CD4-positive, alpha-beta T cell treated with Interferon alpha-2 for 1 hour (primary cell): ENCODE measurements around the gene MAP3K8.

Experiments
- DNase-seq, 2 donors: peaks; one replicate each; pipeline ENCODE4 v3.0.0-alpha.2; 2020 to 2022

Gene MAP3K8

DNA sequence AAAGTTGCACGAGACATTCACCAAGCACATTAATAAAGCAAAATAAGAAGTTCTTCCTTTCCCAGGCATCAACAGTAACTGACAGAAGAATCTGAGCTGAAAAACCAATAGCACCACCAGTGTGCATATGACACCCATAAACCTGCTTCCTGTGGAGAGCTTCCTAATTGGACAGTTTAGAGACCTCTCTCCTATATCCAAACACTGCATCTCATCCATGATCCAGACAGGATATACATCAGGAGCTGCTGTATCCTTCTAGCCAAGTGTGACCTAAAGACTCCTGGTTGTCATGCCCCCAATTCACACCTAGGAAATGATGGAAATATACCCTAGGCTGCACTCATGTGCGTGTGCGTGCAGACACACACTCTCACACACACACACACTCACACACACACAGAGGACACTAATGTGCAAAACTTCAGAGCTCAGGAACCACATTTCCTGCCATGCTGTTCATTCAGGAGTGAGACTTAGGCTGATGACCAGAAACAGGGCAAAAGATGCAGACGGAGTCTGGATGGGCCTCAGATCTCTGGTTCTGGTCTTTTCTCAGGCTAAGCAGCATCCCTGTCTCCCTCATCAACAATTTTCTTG lies 58.0 kb downstream of the MAP3K8 start:
- peak in 1 of 2 donors; percentile 30 for DNase-seq

DNA sequence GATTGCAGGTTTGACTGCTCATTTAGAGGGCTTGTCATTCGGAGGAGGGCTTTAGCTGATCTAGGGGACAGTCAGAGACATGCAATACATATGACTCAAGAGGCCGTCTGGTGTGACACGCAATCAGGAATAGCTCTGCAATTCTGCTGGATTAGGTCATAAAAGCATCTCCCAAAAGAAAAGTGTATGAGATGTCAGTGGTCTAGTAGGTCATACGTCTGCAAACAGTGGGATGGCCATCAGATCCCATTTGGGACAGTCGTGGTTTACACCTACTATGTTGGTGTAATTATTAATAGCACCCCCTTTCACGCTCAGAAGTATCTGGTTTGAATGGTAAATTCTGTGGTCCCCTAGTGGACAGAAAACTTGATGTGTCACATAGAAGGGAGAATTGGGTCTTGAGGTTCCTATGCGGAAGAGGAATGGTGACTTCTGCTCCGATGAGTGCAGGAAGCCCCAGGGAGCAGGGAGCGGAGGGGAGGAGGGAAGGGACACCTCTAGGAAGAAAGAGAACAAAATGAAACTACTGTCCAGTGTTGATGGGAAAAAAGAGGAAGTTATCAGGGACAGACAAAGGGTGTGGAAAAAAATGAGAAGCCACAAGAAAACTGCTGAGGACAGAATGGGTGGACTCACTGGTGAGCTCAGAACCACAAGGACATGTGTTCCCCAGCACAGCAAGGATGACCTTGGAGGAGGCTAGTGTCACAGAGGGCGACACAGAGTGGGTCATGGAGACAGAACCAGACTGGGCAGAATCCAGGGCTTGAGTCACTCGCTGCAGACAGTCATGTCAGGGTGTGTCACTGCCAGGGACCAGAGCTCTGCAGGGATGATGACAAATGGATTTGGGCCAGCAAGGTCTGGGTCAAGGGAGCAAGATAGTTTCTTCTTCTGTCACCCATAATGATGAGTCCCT lies 59.9 kb downstream of the MAP3K8 start:
- peak in 1 of 2 donors; percentile 84 for DNase-seq

DNA sequence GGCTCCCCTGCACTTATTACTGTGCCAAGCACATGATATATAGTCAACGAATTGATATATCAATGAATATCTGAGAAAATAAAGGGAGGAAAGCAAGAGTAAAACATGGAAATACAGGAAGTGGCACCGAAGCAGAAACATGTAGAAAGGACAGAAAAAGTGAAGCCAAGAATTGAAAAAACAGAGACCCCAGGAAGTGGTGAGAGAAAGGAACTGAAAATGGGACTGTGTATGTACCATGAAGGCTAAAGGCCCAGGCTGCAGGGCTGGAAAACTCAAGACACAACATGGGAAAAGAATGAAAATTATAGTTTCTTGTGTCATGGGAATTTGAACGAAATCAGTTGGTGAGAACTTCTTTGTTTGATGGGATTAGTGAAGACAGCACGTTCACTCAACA lies 60.6 kb downstream of the MAP3K8 start:
- no peak for DNase-seq

DNA sequence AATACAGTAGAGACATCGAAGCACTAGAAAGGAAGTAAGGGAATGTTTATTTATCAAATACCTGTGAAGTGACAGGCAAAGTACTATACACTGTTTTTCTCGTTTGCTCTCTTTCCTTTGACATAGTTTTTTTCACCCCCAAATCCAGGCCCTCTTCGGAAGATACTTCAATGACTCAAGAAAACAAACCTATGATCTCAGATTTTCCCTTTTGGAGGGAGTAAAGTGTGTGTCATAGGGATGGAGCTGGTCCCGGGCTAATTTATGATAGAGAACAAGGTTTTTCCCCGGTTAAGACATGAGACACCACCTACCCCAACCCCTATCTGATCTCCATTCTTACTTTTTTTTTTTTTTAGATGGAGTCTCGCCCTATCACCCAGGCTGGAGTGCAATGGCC lies 61.7 kb downstream of the MAP3K8 start:
- no peak for DNase-seq

DNA sequence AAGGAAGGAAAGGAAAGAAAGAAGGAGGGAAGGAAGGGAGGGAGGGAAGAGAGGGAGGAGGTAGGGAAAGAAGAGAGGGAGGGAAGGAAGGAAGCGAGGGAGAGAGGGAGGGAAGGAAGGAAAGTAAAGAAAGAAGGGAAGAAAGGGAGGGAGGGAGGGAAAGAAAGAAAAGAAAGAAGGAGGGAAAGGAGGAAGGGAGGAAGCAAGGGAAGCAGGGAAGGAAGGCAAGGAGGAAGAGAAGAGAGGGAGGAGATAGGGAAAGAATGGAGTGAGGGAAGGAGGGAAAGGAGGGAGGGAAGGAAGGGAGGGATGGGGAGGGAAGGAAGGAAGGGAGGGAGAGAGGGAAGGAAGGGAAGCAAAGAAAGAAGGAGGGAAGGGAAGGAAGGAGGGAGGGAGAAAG lies 65.8 kb downstream of the MAP3K8 start:
- no peak for DNase-seq

DNA sequence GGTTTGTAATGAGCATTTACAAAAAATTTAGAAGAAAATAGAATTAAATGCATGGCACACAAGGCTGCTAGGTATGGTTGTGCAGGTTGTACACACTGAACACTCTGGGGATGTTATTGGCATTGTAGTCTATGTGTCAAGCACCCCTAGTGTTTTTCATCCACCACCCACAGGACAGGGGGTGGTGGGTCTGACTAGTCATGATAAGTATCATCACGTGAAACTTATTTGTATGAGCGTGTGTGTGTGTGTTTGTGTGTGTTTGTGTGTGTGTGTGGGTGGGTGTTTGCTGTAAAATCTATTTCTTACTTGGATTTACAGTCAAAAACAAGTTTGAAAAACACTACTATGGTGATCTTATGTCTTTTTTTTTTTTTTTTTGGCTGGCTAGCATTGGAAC lies 66.5 kb downstream of the MAP3K8 start:
- no peak for DNase-seq

DNA sequence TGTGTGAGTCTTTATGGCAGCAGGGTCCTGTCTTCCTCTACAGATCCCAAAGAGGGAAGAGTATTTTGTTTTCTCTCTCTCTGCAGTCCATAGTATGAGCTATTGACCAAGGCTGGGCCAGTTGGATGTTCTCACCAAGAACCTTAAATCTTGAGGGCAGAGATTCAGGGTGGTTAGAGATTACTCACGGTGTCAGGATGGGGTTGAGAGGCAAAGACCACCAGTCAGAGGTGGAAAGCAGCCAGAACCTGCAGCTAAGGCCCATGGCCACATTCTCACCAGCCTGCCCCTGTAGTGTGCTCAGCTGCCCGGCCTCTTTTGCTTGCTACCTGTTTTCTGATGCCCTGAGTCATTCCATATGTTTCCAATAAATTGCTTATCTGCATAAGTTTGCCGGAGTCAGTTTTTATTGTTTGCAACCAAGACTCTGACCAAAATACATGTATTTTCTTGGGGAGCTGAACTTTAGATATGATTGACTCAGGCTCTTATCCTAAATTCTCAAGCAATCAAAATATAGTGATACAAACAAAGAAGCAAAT lies 67.0 kb downstream of the MAP3K8 start:
- DNase-seq: no peak

DNA sequence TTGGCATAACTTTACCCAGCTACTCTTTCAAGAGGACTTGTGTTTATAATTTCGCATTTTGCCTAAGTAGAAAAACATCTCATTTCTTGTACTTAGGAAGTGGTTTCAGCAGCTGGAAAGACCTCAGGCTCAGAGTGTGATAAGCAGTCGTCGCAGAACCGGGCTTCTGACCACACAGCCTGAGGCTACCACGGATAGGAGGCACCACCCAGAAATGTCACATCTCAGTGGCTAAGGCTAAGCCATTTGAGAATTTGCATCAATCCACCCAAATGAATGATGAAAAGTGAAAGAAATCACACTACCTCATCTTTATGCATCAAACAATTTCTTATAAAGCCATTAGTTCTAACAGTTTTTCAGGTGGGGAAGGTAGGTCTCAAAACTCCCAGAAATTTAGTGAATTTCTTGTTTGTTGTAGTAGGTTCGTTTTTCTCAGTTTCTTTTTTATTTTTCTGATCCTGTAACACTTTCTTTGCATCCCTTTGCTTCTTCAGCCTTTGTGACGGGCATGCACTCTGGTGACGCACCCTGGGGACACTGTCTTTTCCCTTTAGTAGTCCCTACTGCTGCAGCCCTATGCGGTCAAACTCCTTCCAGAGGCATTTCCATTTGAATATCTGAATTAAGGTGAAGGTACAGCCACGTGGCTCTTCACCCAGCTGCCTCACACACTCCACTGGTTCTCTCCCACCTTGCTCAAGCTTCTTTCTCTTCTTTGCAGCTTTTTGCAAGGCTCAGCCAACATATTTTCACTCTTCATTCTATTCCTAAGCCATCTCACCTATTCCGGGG lies 68.5 kb downstream of the MAP3K8 start:
- DNase-seq: peak; percentile 73

DNA sequence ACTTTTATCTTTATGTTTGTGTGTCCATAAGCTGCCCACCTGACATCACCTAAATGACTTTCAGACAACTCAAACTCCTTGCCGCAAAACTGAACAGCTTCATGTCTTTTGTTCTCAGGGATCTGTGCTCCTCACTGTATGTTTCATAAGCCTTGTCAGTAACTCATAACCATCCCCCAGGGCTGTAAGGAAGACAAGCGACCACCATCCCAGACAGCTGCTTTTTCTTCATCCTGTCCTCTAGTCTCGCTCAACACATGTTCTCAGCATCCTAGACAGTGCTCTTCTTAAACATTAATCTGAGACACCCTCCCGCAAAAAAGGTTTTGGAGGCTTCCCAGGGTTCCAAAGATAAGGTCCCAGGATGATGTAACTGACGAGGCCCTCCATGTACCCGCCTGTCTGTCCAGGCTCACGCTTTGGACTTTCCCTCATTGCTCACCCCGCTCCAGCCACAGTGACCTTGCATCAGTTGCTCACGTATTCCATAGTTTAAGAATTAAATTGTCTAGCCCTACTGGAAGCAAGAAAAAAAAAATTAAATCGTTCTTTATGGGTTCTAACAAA lies 69.8 kb downstream of the MAP3K8 start:
- no peak for DNase-seq

DNA sequence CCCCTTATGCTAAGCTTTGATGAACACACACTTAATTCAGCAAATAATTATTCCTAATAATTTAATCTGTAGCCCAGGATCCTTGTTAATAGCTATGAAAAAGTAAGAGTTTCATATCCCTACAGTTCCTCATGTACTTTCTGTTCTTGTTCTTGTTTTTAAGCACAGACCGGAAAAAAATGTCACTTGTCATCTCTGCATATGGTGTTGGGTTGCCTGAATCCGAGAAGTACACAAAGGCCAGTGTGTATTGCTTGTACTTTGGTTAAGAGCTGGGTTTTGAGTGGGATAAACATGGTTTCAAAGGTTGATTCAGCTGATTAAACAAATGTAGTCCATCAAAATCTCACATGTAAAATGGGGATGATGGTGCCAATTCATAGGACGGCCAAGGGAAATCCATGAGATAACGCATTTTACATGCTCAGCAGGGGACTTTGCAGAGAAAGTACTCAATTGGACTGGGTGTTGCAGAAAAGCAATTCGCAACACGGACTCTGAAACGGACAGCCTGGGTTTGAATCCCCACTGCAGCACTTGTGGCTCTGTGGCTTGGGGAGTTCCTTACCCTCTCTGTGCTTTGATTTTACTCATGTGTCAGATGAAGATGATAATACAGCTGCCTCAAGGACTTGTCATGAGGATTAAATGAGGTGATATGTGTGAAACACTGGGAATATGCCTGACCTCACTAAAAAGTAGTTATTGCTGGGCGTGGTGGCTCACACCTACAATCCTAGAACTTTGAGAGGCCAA lies 71.7 kb downstream of the MAP3K8 start:
- no peak for DNase-seq

DNA sequence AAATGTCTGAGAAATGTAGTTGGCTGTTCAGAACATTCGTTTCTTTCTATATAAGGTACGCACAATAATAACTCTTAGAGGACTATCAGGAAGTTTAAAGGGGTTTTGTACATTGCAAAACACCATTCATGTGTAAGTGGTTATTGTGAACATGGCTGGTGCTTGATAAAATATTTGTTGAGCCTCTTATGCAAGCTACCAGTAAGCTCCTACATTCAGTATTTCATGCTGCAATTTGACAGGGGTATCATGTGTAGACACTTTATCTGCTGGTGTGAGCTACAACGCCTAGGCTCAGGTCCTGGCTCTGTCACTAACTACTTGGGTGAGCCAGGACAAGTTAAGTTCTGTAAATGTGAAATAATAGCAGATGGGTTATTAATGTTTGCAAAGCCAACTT lies 75.5 kb downstream of the MAP3K8 start:
- no peak for DNase-seq

DNA sequence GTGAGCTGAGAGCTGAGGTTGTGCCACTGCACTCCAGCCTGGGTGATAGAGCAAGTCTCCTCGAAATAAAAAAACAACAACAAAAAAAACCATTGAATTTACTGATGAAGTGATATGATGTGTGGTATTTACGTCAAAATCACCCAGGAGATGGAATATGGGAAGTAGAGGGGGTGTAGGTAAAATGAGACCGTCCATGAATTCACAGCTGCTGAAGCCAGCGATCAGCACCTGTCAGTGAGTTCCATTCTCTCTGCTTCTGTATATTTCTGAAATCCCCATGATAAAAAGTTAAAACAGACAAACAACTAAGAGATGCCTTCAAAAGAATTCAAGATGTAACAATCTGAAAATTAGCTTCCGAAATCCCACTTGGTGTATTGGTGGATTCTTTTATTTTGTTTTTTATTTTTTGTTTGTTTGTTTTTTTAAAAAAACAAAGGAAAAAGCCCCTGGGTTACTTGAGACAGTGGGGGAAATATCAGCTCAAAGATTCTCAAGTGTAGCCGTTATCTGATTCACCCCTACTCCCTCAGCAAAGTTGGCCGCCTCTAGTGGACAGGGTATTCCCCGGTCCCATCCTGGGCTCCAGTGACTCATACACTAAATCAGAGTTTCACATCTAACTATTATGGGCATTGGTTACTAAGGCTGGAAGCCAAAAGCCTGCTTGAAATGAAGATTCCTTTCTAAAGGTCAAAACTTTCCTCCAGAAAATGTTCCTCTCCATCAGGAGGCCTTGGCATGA lies 76.4 kb downstream of the MAP3K8 start:
- DNase-seq: peak in 1 of 2 donors; percentile 48

DNA sequence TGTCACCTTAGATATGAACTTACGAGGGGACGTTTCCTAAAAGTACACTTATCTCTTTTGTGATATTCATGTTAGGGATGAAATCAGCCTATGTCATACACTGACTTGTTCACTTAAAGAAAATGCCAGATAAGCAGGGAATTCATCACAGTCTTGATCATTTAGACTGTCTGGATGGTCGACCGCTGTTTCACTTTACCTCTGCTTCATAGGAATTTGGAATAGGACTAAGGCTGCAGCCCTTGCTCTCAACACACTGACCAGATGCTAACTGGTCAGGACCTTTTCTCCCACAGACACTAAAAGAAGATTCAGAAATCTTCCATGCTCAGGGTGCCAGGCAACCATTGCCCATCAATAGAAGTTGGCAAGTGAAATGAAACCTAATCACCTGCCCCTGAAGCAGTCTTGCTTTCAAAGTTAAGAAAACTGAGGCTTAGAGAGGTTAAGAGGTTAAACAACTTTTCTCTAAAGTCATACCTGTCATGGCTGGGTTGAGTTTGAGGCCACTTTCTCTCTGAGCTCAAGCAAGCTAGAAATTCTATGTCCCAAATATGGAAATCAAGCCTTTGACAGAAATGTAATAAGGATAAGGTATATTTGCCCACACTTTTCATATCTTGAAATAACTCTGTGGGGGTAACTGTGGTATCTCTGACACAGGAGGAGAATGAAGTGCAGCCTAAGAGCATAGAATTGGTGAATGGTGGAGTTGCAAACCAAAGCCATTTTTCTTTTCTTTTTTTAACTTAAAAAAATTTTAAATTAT lies 77.1 kb downstream of the MAP3K8 start:
- no peak for DNase-seq
